DND-41 (cell line): ENCODE data around the gene ALDH3B1.

Experiments used
- ATAC-seq: fragments of 200-7000 bp; cut with Tn5 transposase; 3 replicates; pipeline ENCODE4 v1.9.1; 2021; ENCODE audit warnings: low read depth; ENCODE audit not compliant: insufficient read depth
- DNase-seq: peaks from one replicate; pipeline ENCODE4 v3.0.0-alpha.2; 2020
- H2AFZ ChIP-seq: 2 replicates; pipeline ENCODE4 v1.6.0; 2012; ENCODE audit warnings: low read depth, low read length
- H3K27ac ChIP-seq: 2 replicates; pipeline ENCODE4 v1.5.1; 2012; ENCODE audit warnings: low read length, inconsistent platforms
- H3K27me3 ChIP-seq: fragments of 200-600 bp; sonication (generic); 2 replicates; pipeline ENCODE4 v1.6.0; 2012; ENCODE audit warnings: low read length, mild to moderate bottlenecking, inconsistent platforms; ENCODE audit not compliant: insufficient read depth, poor library complexity
- H3K36me3 ChIP-seq: 2 replicates; pipeline ENCODE4 v1.5.1; 2012; ENCODE audit warnings: low read length, inconsistent platforms; ENCODE audit not compliant: insufficient read depth
- H3K4me1 ChIP-seq: 2 replicates; pipeline ENCODE4 v1.5.1; 2012; ENCODE audit warnings: mild to moderate bottlenecking, low read length; ENCODE audit not compliant: insufficient read depth
- H3K4me2 ChIP-seq: 2 replicates; pipeline ENCODE4 v1.6.0; 2012; ENCODE audit warnings: mild to moderate bottlenecking, moderate library complexity, low read length, inconsistent platforms; ENCODE audit not compliant: insufficient read depth
- H3K4me3 ChIP-seq, 2 experiments: fragments of 200-600 bp in 1 of 2; shearing (Covaris generic) in 1 of 2; 2 replicates each; pipeline ENCODE4 v1.5.1; 2012 to 2016; ENCODE audit warnings: inconsistent platforms in 2 of 2, low read length in 2 of 2, mild to moderate bottlenecking in 2 of 2, low read depth in 1 of 2, moderate library complexity in 1 of 2
- H3K79me2 ChIP-seq: 2 replicates; pipeline ENCODE4 v1.6.0; 2012; ENCODE audit warnings: low read length, inconsistent platforms; ENCODE audit not compliant: insufficient read depth
- H3K9ac ChIP-seq: 2 replicates; pipeline ENCODE4 v1.6.0; 2012; ENCODE audit warnings: low read depth, mild to moderate bottlenecking, inconsistent platforms, low read length, moderate library complexity
- H3K9me3 ChIP-seq: 2 replicates; pipeline ENCODE4 v1.5.1; 2012; ENCODE audit warnings: low read length, moderate library complexity, mild to moderate bottlenecking, inconsistent platforms; ENCODE audit not compliant: insufficient read depth, severe bottlenecking
- H4K20me1 ChIP-seq: 2 replicates; pipeline ENCODE4 v1.6.0; 2012; ENCODE audit warnings: low read length; ENCODE audit not compliant: insufficient read depth
- CTCF ChIP-seq: IDR thresholded peaks from 2 replicates; pipeline ENCODE4 v1.5.1; 2012; ENCODE audit warnings: borderline replicate concordance, low read length, moderate library complexity, mild to moderate bottlenecking; ENCODE audit not compliant: poor library complexity, severe bottlenecking; ENCODE audit errors: extremely low read depth
- EZH2 ChIP-seq: IDR thresholded peaks from 3 replicates; pipeline ENCODE4 v1.6.1; 2012; ENCODE audit warnings: borderline replicate concordance, low read depth, mild to moderate bottlenecking, moderate library complexity, low read length, inconsistent platforms; ENCODE audit not compliant: severe bottlenecking

ALDH3B1 gene

GRCh38 chr11:68064926-68065325 lies 54.8 kb downstream of the ALDH3B1 start:
- no peak overlapping the region for H3K4me2 ChIP-seq
- ATAC-seq (no peak), DNase-seq (no peak)
- no peak overlapping the region for H3K4me3 ChIP-seq
- peaks cover 86% of the 10 kb centered on the region for H3K36me3 ChIP-seq
- H3K27ac ChIP-seq: no peak overlapping the region
- no peak overlapping the region for H2AFZ ChIP-seq
- no peaks in the 10 kb centered on the region for H4K20me1 ChIP-seq
- no peaks in the 10 kb centered on the region for H3K4me1 ChIP-seq
- no peaks in the 10 kb centered on the region for H3K9me3 ChIP-seq
- H3K79me2 ChIP-seq: no peaks in the 10 kb centered on the region
- TF ChIP-seq CTCF (no peak), EZH2 (no peak)
- H3K9ac ChIP-seq: no peak overlapping the region
- H3K27me3 ChIP-seq: no peaks in the 10 kb centered on the region

GRCh38 chr11:68065841-68066240 lies 55.7 kb downstream of the ALDH3B1 start:
- no peaks in the 10 kb centered on the region for H3K9me3 ChIP-seq
- H3K79me2 ChIP-seq: no peaks in the 10 kb centered on the region
- peaks cover 90% of the 10 kb centered on the region for H3K36me3 ChIP-seq
- DNase-seq: no peak
- no peak overlapping the region for H3K4me3 ChIP-seq
- H3K4me2 ChIP-seq: no peak overlapping the region
- H3K27ac ChIP-seq: no peak overlapping the region
- no peaks in the 10 kb centered on the region for H3K27me3 ChIP-seq
- no peak overlapping the region for H3K9ac ChIP-seq
- H2AFZ ChIP-seq: no peak overlapping the region
- ATAC-seq: no peak
- TF ChIP-seq EZH2 (no peak), CTCF (no peak)
- H3K4me1 ChIP-seq: no peaks in the 10 kb centered on the region
- no peaks in the 10 kb centered on the region for H4K20me1 ChIP-seq

- Histone ChIP-seq H3K9ac (no peak overlapping the region), H3K4me2 (no peak overlapping the region), H3K36me3 (peaks cover 93% of the 10 kb centered on the region), H3K9me3 (no peaks in the 10 kb centered on the region), H3K4me1 (no peaks in the 10 kb centered on the region), H3K27ac (no peak overlapping the region), H4K20me1 (no peaks in the 10 kb centered on the region), H2AFZ (no peak overlapping the region), H3K4me3 (no peak overlapping the region), H3K27me3 (no peaks in the 10 kb centered on the region), H3K79me2 (no peaks in the 10 kb centered on the region)
- DNase-seq: no peak
- no peak for ATAC-seq
- TF ChIP-seq EZH2 (no peak), CTCF (no peak)
Measured at GRCh38 chr11:68066742-68067141, 56.6 kb downstream of the ALDH3B1 start.

GRCh38 chr11:68067991-68068390 lies 57.9 kb downstream of the ALDH3B1 start:
- DNase-seq: no peak
- ATAC-seq: no peak

More at GRCh38 chr11:68067991-68068390, 57.9 kb downstream of the ALDH3B1 start:
- Histone ChIP-seq H3K9me3 (no peaks in the 10 kb centered on the region), H3K79me2 (no peaks in the 10 kb centered on the region), H3K27ac (no peak overlapping the region), H2AFZ (no peak overlapping the region), H4K20me1 (no peaks in the 10 kb centered on the region), H3K27me3 (no peaks in the 10 kb centered on the region), H3K4me3 (no peak overlapping the region), H3K9ac (no peak overlapping the region), H3K36me3 (peaks cover 87% of the 10 kb centered on the region), H3K4me2 (no peak overlapping the region), H3K4me1 (no peaks in the 10 kb centered on the region)
- TF ChIP-seq CTCF (no peak), EZH2 (no peak)
